HUES64 (cell line): ENCODE measurements around the gene CKAP2L.
"Not testable (repeated sequence)": the region's sequence is repeated elsewhere in the genome, so short reads cannot be mapped to it uniquely, and the experiment has no call there.

ENCODE experiments used
- H3K27ac ChIP-seq: 2 replicates; pipeline ENCODE4 v1.7.0; 2013; ENCODE audit warnings: low read depth, low read length, inconsistent platforms
- H3K27me3 ChIP-seq: 2 replicates; pipeline ENCODE4 v1.6.1; 2013; ENCODE audit warnings: mild to moderate bottlenecking, low read length; ENCODE audit not compliant: insufficient read depth
- H3K36me3 ChIP-seq: 2 replicates; pipeline ENCODE4 v1.6.1; 2013; ENCODE audit warnings: mild to moderate bottlenecking, low read length; ENCODE audit not compliant: insufficient read depth
- H3K4me1 ChIP-seq: 2 replicates; pipeline ENCODE4 v1.6.1; 2013; ENCODE audit warnings: mild to moderate bottlenecking, low read length, moderate library complexity; ENCODE audit not compliant: insufficient read depth
- H3K4me3 ChIP-seq: 2 replicates; pipeline ENCODE4 v1.5.1; 2013; ENCODE audit warnings: mild to moderate bottlenecking, low read length, moderate library complexity
- H3K9ac ChIP-seq: 2 replicates; pipeline ENCODE4 v1.6.1; 2013; ENCODE audit warnings: mild to moderate bottlenecking, low read depth, low read length
- H3K9me3 ChIP-seq: 2 replicates; pipeline ENCODE4 v1.6.1; 2013; ENCODE audit warnings: low read depth, low read length; ENCODE audit not compliant: insufficient read depth
- WGBS: fragments of 150-250, 120-280 bp; methylation state at CpG from one replicate; pipeline ENCODE4 v1.1.7; 2013; ENCODE audit warnings: missing lambda C conversion rate; 5-methylcytosine and 5-hydroxymethylcytosine counted together

Gene CKAP2L

GRCh38 chr2:112712903-112713584 lies 51.4 kb downstream of the CKAP2L start:
- H3K4me3 ChIP-seq = no peak overlapping the region
- 88% methylated on average over 17 of the region's 17 CpGs for WGBS
- H3K4me1 ChIP-seq = no peaks in the 10 kb centered on the region
- H3K27ac ChIP-seq = no peak overlapping the region
- no peaks in the 10 kb centered on the region for H3K9me3 ChIP-seq
- no peaks in the 10 kb centered on the region for H3K36me3 ChIP-seq
- no peak overlapping the region for H3K9ac ChIP-seq
- no peaks in the 10 kb centered on the region for H3K27me3 ChIP-seq

GRCh38 chr2:112712465-112712864 lies 51.9 kb downstream of the CKAP2L start:
- Histone ChIP-seq H3K27me3 (no peaks in the 10 kb centered on the region), H3K4me1 (no peaks in the 10 kb centered on the region), H3K9ac (no peak overlapping the region), H3K4me3 (no peak overlapping the region), H3K36me3 (no peaks in the 10 kb centered on the region), H3K27ac (no peak overlapping the region), H3K9me3 (no peaks in the 10 kb centered on the region)
- WGBS = 94% methylated on average over 3 of the region's 3 CpGs

DNA sequence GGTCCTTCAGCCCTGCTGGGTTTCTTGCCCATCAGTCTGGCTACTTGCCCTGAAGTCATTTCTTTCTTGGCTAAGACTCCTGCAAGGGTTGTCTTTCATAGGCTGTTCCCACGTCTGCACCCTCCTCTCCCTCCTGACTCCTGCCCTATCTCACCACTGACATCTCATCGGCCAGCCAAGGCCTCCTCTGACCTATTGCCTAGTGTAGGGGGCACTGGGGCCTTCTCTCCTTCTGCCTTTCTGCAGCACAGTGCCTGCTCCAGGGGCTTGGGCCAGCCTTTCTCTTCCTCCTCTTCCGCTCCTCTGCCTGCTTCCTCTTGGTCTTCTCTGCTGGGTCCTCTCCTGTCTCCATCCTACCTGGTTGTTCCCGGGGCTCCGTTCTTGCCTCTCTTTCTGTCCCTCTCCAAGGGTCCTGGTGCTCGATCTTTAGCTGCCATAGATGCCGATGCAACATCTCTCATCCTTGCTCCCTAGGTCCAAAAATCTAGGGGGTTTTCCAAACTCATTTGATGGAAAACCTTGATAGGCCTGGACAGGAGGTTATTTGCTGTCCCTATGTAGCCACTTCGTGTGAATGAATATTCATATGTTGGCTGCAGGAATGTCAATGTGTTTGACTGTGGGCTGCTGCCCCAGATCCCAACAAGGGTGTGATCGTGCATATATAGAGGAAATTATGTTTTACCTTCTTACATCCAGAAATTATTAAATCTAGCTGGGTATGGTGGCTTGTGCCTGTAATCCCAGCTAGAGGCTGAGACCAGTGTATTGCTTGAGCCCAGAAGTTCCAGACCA lies 53.3 kb downstream of the CKAP2L start:
- H3K27me3 ChIP-seq = no peaks in the 10 kb centered on the region
- no peak overlapping the region for H3K27ac ChIP-seq
- no peaks in the 10 kb centered on the region for H3K9me3 ChIP-seq
- H3K9ac ChIP-seq = no peak overlapping the region
- no peaks in the 10 kb centered on the region for H3K36me3 ChIP-seq
- 88% methylated on average over 8 of the region's 9 CpGs for WGBS
- H3K4me1 ChIP-seq = no peaks in the 10 kb centered on the region
- no peak overlapping the region for H3K4me3 ChIP-seq

GRCh38 chr2:112709703-112710102 lies 54.7 kb downstream of the CKAP2L start:
- no peaks in the 10 kb centered on the region for H3K36me3 ChIP-seq
- H3K4me1 ChIP-seq = no peaks in the 10 kb centered on the region
- H3K9ac ChIP-seq = no peak overlapping the region
- 94% methylated on average over 6 of the region's 6 CpGs for WGBS
- H3K4me3 ChIP-seq = no peak overlapping the region
- H3K27ac ChIP-seq = no peak overlapping the region
- H3K9me3 ChIP-seq = no peaks in the 10 kb centered on the region
- H3K27me3 ChIP-seq = no peaks in the 10 kb centered on the region

- no peaks in the 10 kb centered on the region for H3K36me3 ChIP-seq
- WGBS = 85% methylated on average over 10 of the region's 10 CpGs
- H3K27ac ChIP-seq = no peak overlapping the region
- H3K27me3 ChIP-seq = no peaks in the 10 kb centered on the region
- H3K4me3 ChIP-seq = no peak overlapping the region
- no peaks in the 10 kb centered on the region for H3K9me3 ChIP-seq
- no peak overlapping the region for H3K9ac ChIP-seq
- H3K4me1 ChIP-seq = no peaks in the 10 kb centered on the region
These were observed 55.4 kb downstream of the CKAP2L start for GRCh38 chr2:112708968-112709367.

- not testable (repeated sequence) for H3K36me3 ChIP-seq, H3K27ac ChIP-seq, H3K27me3 ChIP-seq, H3K4me1 ChIP-seq, H3K9ac ChIP-seq, H3K4me3 ChIP-seq, H3K9me3 ChIP-seq
- 97% methylated on average over 9 of the region's 9 CpGs for WGBS
These were observed 57.5 kb downstream of the CKAP2L start for GRCh38 chr2:112706947-112707346.

DNA sequence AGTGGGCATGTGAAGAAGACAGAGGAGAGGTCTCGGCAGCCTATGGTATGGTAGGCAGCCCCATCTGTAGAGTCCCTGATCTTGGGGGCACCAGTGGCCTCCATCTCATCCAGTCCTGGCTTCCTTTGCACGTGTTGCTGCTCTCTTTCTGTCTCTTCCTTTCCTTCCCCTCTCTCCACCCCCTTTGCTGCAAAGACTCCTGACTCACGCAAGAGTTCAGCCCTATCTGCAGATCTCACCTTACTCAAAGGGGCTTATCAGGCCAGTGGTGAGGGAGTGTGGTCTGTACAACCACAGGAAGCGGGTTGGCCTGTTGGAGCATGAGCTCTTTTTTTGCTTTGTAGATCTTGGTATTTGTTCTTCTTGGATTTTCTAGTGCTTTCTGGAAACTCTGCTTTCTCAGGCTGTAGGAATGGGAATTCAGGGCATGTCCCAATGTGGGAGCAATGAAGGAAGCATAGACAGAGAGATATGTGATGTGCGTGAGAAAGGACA lies 58.2 kb downstream of the CKAP2L start:
- Histone ChIP-seq H3K27ac (no peak overlapping the region), H3K9ac (no peak overlapping the region), H3K9me3 (no peaks in the 10 kb centered on the region), H3K27me3 (no peaks in the 10 kb centered on the region), H3K4me1 (no peaks in the 10 kb centered on the region), H3K4me3 (no peak overlapping the region), H3K36me3 (no peaks in the 10 kb centered on the region)
- 75% methylated on average over 4 of the region's 5 CpGs for WGBS

DNA sequence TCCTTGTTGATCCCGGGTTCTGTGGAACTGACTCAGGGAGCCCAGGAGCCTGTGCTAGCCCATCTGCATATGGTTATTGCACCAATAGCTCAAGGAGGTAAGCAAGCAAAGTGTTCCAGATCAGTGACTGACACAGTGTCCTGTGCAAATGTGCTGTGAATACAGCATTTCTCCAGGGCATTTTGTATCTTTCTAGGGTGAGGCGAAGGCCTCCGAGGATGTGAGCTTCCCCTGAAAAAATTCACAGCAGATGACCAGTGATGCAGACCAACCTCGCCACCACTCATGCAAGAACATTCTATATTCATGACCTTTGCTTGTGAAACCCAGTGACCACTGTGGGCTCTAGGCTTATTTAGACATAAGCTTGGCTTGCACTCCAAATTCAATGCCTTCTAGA lies 58.8 kb downstream of the CKAP2L start:
- Histone ChIP-seq H3K36me3 (no peaks in the 10 kb centered on the region), H3K4me3 (no peak overlapping the region), H3K9ac (no peak overlapping the region), H3K27me3 (no peaks in the 10 kb centered on the region), H3K27ac (no peak overlapping the region), H3K9me3 (no peaks in the 10 kb centered on the region), H3K4me1 (no peaks in the 10 kb centered on the region)
- 93% methylated on average over 4 of the region's 4 CpGs for WGBS

DNA sequence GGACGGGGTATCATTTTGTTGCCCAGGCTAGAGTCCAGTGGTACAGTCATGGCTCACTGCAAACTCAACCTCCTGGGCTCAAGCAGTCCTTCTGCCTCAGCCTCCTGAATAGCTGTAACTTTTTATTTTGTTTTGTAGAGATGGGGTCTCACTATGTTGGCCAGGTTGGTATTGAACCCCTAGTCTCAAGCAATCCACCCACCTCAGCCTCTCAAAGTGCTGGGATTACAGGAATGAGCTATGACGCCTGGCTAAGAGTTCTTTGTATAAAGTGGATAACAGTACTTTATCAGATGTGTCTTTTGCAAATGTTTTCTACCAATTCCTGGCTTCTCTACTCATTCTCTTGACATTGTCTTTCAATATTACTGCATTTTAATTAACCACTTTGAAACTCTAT lies 60.7 kb downstream of the CKAP2L start:
- H3K36me3 ChIP-seq = no peaks in the 10 kb centered on the region
- H3K27me3 ChIP-seq = no peaks in the 10 kb centered on the region
- no peaks in the 10 kb centered on the region for H3K4me1 ChIP-seq
- H3K4me3 ChIP-seq = no peak overlapping the region
- H3K27ac ChIP-seq = no peak overlapping the region
- WGBS = 92% methylated on average over 1 of the region's 2 CpGs
- no peak overlapping the region for H3K9ac ChIP-seq
- H3K9me3 ChIP-seq = no peaks in the 10 kb centered on the region

DNA sequence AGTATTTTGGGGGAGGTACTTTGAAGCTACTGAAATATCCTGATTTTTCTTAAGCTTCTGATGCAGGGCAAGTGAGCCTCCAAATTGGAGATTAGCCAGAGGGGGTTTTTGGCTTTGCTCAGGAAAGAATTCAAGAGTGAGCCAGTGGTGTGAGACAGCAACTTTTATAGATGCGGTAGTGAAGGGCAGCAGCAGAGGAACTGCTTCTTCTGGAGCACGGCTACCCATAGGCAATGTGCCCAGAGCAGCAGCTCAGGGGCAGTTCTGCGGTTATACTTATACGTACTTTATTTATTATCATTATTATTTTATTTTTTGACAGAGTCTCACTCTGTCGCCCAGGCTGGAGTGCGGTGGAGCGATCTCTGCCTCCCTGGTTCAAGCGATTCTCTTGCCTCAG lies 63.4 kb downstream of the CKAP2L start:
- Histone ChIP-seq H3K4me1 (no peaks in the 10 kb centered on the region), H3K9me3 (no peaks in the 10 kb centered on the region), H3K9ac (no peak overlapping the region), H3K36me3 (no peaks in the 10 kb centered on the region), H3K4me3 (no peak overlapping the region), H3K27ac (no peak overlapping the region), H3K27me3 (no peaks in the 10 kb centered on the region)
- WGBS = 96% methylated on average over 6 of the region's 8 CpGs

- no peak overlapping the region for H3K4me3 ChIP-seq
- no peaks in the 10 kb centered on the region for H3K4me1 ChIP-seq
- WGBS = 98% methylated on average over 2 of the region's 3 CpGs
- H3K36me3 ChIP-seq = no peaks in the 10 kb centered on the region
- H3K27me3 ChIP-seq = no peaks in the 10 kb centered on the region
- no peak overlapping the region for H3K27ac ChIP-seq
- H3K9ac ChIP-seq = no peak overlapping the region
- H3K9me3 ChIP-seq = no peaks in the 10 kb centered on the region
These were observed 64.3 kb downstream of the CKAP2L start for GRCh38 chr2:112699984-112700667.
